ENCODE data around the gene RAB6B.

GRCh38 chr3:133940536-133940935 is 44.9 kb upstream of the RAB6B start:
- TF ChIP-seq, protein P1, sequence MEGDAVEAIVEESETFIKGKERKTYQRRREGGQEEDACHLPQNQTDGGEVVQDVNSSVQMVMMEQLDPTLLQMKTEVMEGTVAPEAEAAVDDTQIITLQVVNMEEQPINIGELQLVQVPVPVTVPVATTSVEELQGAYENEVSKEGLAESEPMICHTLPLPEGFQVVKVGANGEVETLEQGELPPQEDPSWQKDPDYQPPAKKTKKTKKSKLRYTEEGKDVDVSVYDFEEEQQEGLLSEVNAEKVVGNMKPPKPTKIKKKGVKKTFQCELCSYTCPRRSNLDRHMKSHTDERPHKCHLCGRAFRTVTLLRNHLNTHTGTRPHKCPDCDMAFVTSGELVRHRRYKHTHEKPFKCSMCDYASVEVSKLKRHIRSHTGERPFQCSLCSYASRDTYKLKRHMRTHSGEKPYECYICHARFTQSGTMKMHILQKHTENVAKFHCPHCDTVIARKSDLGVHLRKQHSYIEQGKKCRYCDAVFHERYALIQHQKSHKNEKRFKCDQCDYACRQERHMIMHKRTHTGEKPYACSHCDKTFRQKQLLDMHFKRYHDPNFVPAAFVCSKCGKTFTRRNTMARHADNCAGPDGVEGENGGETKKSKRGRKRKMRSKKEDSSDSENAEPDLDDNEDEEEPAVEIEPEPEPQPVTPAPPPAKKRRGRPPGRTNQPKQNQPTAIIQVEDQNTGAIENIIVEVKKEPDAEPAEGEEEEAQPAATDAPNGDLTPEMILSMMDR (IDR thresholded peaks at IDR 0.05 in 8 of 11, conservative IDR thresholded peaks at IDR 0.05 in 3 of 11), result no peak
- no peak for TF ChIP-seq POLR2A (IDR thresholded peaks at IDR 0.05)
- TF ChIP-seq POLR2AphosphoS5 (IDR thresholded peaks at IDR 0.05), result no peak
